WERI-Rb-1 (cell line): ENCODE measurements around the gene FAM180A.

Source experiments
- DNase-seq: peaks from one replicate; pipeline ENCODE4 v3.0.0-alpha.2; 2020
- H3K27ac ChIP-seq: fragments of 250-450 bp; sonication (Bioruptor Pico); 2 replicates; pipeline ENCODE4 v1.5.1; 2020; ENCODE audit warnings: mild to moderate bottlenecking, moderate library complexity
- H3K27me3 ChIP-seq: fragments of 250-450 bp; sonication (Bioruptor Pico); 2 replicates; pipeline ENCODE4 v1.5.1; 2021; ENCODE audit warnings: mild to moderate bottlenecking, low read depth, moderate library complexity; ENCODE audit not compliant: insufficient read depth, severe bottlenecking
- H3K36me3 ChIP-seq: fragments of 250-450 bp; sonication (Bioruptor Pico); 2 replicates; pipeline ENCODE4 v1.5.1; 2020; ENCODE audit warnings: mild to moderate bottlenecking, moderate library complexity
- H3K4me3 ChIP-seq: 2 replicates; pipeline ENCODE4 v1.5.1; 2011; ENCODE audit warnings: low read depth, mild to moderate bottlenecking, control low read depth, low read length
- H3K9me3 ChIP-seq: fragments of 250-450 bp; sonication (Bioruptor Pico); 2 replicates; pipeline ENCODE4 v1.5.1; 2021; ENCODE audit warnings: mild to moderate bottlenecking, moderate library complexity; ENCODE audit not compliant: severe bottlenecking
- TF ChIP-seq, protein P1 (sequence below): IDR thresholded peaks from 2 replicates; pipeline ENCODE4 v1.5.1; 2011; ENCODE audit warnings: low read depth, mild to moderate bottlenecking, control low read depth, inconsistent platforms, low read length

The FAM180A gene

DNA sequence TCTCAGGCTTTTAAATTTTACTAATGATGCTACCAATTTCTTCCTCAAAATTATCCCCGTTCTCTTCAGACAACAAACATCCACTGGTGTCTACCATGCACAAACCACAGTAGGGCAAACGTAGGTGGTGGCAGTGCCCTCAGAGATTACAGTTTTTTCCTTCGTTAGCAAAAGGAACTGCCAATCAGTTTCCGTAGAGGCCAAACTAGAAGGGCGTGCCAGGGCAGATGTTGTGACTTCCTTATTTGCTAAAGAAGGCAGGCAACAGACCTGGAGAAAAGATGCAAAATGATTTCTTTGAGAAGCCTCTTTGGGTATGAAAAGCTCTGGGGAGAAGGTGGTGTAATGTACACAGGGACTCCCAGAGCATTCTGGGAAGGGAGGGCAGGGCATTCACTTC, 7.6 kb upstream of the FAM180A start:
- Histone ChIP-seq H3K4me3 (no peak overlapping the region), H3K9me3 (no peaks in the 10 kb centered on the region), H3K27me3 (no peaks in the 10 kb centered on the region), H3K27ac (no peak overlapping the region), H3K36me3 (no peaks in the 10 kb centered on the region)
- TF ChIP-seq, protein P1, sequence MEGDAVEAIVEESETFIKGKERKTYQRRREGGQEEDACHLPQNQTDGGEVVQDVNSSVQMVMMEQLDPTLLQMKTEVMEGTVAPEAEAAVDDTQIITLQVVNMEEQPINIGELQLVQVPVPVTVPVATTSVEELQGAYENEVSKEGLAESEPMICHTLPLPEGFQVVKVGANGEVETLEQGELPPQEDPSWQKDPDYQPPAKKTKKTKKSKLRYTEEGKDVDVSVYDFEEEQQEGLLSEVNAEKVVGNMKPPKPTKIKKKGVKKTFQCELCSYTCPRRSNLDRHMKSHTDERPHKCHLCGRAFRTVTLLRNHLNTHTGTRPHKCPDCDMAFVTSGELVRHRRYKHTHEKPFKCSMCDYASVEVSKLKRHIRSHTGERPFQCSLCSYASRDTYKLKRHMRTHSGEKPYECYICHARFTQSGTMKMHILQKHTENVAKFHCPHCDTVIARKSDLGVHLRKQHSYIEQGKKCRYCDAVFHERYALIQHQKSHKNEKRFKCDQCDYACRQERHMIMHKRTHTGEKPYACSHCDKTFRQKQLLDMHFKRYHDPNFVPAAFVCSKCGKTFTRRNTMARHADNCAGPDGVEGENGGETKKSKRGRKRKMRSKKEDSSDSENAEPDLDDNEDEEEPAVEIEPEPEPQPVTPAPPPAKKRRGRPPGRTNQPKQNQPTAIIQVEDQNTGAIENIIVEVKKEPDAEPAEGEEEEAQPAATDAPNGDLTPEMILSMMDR = no peak
- DNase-seq = no peak

DNA sequence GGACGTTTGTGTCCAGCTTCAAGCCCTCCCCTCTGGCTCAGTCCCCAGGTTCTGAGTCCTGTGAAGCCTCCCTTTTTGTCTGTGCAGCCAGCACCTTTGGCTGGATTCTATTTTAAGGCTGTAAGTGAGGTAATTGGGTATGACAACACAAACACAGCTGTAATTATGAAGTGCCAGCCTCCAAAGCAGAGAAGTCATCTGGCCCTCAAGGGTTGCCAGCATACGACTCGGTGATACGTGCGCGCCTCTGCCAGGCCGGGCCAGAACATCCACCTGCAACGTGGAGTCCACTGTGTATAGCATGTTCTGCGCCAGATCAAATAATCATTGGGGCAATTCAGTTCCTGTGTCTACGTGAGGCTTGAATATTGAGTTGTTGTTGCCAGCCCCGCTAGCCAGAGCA, 6.7 kb upstream of the FAM180A start:
- Histone ChIP-seq H3K9me3 (no peaks in the 10 kb centered on the region), H3K36me3 (no peaks in the 10 kb centered on the region), H3K27ac (no peak overlapping the region), H3K4me3 (no peak overlapping the region), H3K27me3 (no peaks in the 10 kb centered on the region)
- no peak for DNase-seq
- TF ChIP-seq, protein P1 = no peak

DNA sequence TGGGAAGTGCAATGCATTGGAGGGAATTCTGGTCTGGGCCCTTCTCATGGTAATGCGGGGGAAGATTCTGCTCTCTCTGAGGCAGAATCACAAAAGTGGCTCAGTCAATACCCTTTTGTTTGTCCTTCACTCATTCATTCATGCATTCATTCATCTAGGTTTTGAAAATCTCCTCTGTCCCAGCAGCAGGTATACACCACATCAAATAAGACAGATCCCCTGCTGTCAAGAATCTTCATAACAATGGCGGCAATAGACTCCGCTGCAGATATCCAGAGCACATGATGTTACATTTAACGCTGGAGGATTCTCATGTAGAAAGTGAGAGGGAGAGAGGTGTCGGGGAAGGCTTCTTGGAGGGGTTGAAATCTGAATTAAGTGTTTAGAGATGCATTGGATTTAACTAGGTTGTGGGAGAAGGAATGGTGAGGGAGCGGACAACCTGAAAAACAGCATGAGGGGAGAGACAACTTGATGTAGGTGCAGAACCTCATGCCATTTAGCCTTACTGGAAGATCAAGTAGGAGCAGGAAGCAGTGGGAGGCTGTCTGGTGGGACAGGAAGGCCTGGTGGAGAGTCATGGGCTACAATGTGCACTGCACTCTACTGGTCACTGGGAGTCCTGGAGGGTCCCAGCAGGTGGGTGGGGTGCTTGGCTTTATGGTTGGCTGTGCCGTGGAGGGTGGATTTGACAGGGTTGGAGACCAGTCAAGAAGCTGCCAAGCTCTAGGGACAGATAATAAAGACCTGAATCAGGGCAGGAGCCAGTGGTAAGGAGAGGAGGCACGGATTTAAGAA, 5.2 kb upstream of the FAM180A start:
- H3K9me3 ChIP-seq = no peaks in the 10 kb centered on the region
- TF ChIP-seq, protein P1 = no peak
- no peaks in the 10 kb centered on the region for H3K27me3 ChIP-seq
- no peak overlapping the region for H3K27ac ChIP-seq
- DNase-seq = no peak
- no peak overlapping the region for H3K4me3 ChIP-seq
- no peaks in the 10 kb centered on the region for H3K36me3 ChIP-seq

DNA sequence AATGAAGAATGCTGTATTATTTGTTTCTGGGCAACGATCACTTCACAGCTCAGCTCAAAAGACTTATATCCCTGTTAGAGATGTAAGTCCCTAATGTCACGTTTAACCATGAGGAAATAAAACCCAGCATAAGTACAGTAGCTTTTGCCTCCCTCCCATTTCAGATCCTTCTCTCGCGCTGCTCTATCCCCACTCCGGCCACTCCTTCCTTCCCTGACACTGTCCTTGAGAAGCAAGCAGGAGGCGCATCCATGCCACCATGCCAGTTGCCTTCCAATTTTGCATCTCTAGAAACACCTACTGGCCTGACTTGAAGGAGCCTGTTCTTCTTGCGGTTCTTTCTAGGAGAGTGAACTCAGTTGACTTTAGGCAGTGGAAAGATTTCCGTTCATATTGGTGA, 1.2 kb downstream of the FAM180A start:
- Histone ChIP-seq H3K27me3 (no peaks in the 10 kb centered on the region), H3K36me3 (no peaks in the 10 kb centered on the region), H3K4me3 (no peak overlapping the region), H3K27ac (no peak overlapping the region), H3K9me3 (no peaks in the 10 kb centered on the region)
- TF ChIP-seq, protein P1 = no peak
- DNase-seq = no peak

DNA sequence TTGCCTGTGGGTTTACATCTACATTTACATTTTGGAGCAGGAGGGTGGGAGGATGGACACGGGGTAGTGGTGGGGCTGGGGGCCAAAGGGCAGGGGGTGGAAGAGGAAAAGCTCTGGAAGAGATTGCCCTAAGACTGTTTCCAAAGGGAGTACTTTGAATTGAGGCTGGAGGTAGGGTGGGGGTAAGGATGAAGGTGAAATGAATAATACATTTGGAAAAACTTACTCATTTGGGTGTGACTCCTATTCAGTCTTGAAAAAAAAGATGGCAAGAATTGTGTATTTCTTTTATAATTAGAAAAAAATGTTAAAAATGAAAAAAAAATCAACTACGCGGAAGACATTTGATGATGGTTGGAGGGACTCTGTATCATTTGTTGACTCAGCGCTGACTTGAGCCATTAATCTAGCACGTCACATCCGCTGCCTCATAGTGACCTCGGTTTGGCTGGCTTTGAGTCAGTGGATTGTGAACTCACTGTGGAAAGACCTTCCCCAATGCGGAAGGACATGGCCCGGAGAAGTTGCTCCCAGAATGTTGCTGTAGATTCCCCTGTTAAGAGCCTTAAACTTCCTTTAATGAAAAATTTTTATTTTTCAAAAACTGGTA, 2.8 kb downstream of the FAM180A start:
- no peaks in the 10 kb centered on the region for H3K36me3 ChIP-seq
- DNase-seq = no peak
- no peaks in the 10 kb centered on the region for H3K9me3 ChIP-seq
- H3K4me3 ChIP-seq = no peak overlapping the region
- TF ChIP-seq, protein P1 = no peak
- no peak overlapping the region for H3K27ac ChIP-seq
- H3K27me3 ChIP-seq = no peaks in the 10 kb centered on the region
